Sigmoid colon (tissue), 7 donors: ENCODE data around the gene CALHM4. TPM values are rescaled to one million over a fixed set of nuclear protein-coding genes. Genes with fewer than 3 reads are reported as not detected.

Source experiments
- DNase-seq: peaks from one replicate; pipeline ENCODE4 v3.0.0-alpha.2; 2019
- H3K27ac ChIP-seq, 4 donors: fragments of 200-600 bp; sonication (generic); one replicate each; pipeline ENCODE4 v1.5.1; 2016 to 2019; ENCODE audit warnings: mild to moderate bottlenecking in 1 of 4
- H3K27me3 ChIP-seq, 3 donors: fragments of 200-600 bp; sonication (generic); one replicate each; pipeline ENCODE4 v1.5.1; 2019; ENCODE audit warnings: mild to moderate bottlenecking in 1 of 3
- H3K36me3 ChIP-seq, 4 donors: fragments of 200-600 bp; sonication (generic); one replicate each; pipeline ENCODE4 v1.5.1; 2016 to 2019
- H3K4me1 ChIP-seq, 4 donors: fragments of 200-600 bp; sonication (generic); one replicate each; pipeline ENCODE4 v1.5.1; 2017 to 2019
- H3K4me3 ChIP-seq, 4 donors: fragments of 200-600 bp; sonication (generic); one replicate each; pipeline ENCODE4 v1.5.1; 2017 to 2019; ENCODE audit warnings: mild to moderate bottlenecking in 2 of 4, moderate library complexity in 1 of 4
- H3K9me3 ChIP-seq, 4 donors: fragments of 200-600 bp in 3 of 4; sonication (generic) in 3 of 4; one replicate each; pipeline versions ENCODE4 v1.5.1 to v1.6.1; 2013 to 2019
- CTCF ChIP-seq, 4 experiments: fragments of 450-650 bp in 3 of 4; fragments of 200-600 bp in 1 of 4; IDR thresholded peaks; one replicate each; pipeline ENCODE4 v1.5.1; 2016 to 2019; ENCODE audit warnings: antibody characterized with exemption in 4 of 4, mild to moderate bottlenecking in 3 of 4, moderate library complexity in 2 of 4
- EP300 ChIP-seq, 4 donors: sonication (generic); formaldehyde crosslinking; IDR thresholded peaks; one replicate each; pipeline ENCODE4 v1.6.1; 2017; ENCODE audit warnings: antibody characterized with exemption in 4 of 4
- POLR2A ChIP-seq, 2 donors: fragments of 450-650 bp; IDR thresholded peaks; one replicate each; pipeline ENCODE4 v1.6.1; 2016; ENCODE audit warnings: antibody characterized with exemption in 2 of 2, mild to moderate bottlenecking in 2 of 2, moderate library complexity in 2 of 2
- POLR2AphosphoS5 ChIP-seq, 4 donors: sonication (generic); formaldehyde crosslinking; IDR thresholded peaks; one replicate each; pipeline ENCODE4 v1.6.1; 2017; ENCODE audit warnings: antibody characterized with exemption in 4 of 4
- WGBS, 2 donors: extraction: QIAGEN DNeasy Blood & Tissue Kit; methylation state at CpG; one replicate each; pipeline ENCODE4 v1.1.7; 2013; 5-methylcytosine and 5-hydroxymethylcytosine counted together
- intact Hi-C: fragments of 100-400 bp; cut with DNase I; formaldehyde crosslinking; loops from one replicate; pipeline ENCODE4 v1.15.1; 2023
- polyA plus RNA-seq, 3 donors: library from polyadenylated mRNA; stranded (reverse); fragments of 200-250 nt; gene quantifications; one replicate each; pipeline ENCODE4 v1.2.3, GENCODE V29; 2013
- total RNA-seq, 4 donors: library from RNA; depleted of rRNA; stranded (reverse); fragments of >200 nt; gene quantifications; one replicate each; pipeline ENCODE4 v1.1.0, GENCODE V29; 2016
- donor health status: healthy with polysubstance abuse.
- donor health status: Bipolar disorder and iron deficiency.
- donor health status: healthy.

Gene CALHM4
- total and polyA plus RNA-seq, 7 donors: not detected

DNA sequence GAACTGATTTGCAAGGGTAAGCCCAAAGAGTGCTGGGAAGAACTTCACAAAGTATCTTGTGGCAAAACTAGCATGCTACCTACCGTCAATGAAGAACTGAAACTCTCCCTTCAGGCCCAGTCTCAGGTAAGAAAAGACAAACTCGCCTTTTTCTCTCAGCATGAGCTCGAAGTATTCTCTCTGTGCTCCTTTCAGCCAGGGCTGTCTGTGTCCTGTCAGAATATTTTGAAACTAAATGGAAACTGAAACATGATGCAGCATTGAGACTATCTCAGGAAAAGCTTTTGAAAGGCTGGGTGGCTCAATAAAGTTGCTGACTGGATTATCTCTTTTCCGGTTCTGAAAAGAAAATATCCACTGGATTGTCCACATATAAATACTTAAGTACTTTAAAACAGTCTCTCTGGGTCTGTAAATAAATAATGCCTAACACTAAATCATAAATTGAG, 41.4 kb upstream of the CALHM4 start:
- DNase-seq: no peak
- Histone ChIP-seq H3K36me3 (peaks cover 0 to 4% (median 0%) of the 10 kb centered on the region in 4 donors), H3K27me3 (no peaks in the 10 kb centered on the region), H3K9me3 (no peaks in the 10 kb centered on the region), H3K4me1 (peaks cover 0 to 19% (median 7%) of the 10 kb centered on the region in 4 donors), H3K4me3 (peak overlapping the region; percentile 21 to 51 (median 42)), H3K27ac (peak overlapping the region; percentile 77 to 84 (median 82))
- intact Hi-C loops: loop anchor here (5.0 kb wide), 1 partner anchor 235 kb away; the partner anchor contains the start of gene TSPYL1
- WGBS, 2 donors: 56 to 68% methylated on average over 4 of the region's 4 CpGs
- no peak for TF ChIP-seq EP300 (IDR thresholded peaks at IDR 0.05)
- TF ChIP-seq POLR2A (IDR thresholded peaks at IDR 0.05): no peak
- TF ChIP-seq POLR2AphosphoS5 (IDR thresholded peaks at IDR 0.05): no peak
- no peak for TF ChIP-seq CTCF (IDR thresholded peaks at IDR 0.05)

GRCh38 chr6:116512734-116513133, 40.8 kb upstream of the CALHM4 start:
- no peak for TF ChIP-seq CTCF (IDR thresholded peaks at IDR 0.05)
- no peak for TF ChIP-seq EP300 (IDR thresholded peaks at IDR 0.05)
- no peak for TF ChIP-seq POLR2AphosphoS5 (IDR thresholded peaks at IDR 0.05)
- intact Hi-C loops: loop anchor here (5.0 kb wide), 1 partner anchor 235 kb away; the partner anchor contains the start of gene TSPYL1
- peak overlapping the region in 3 of 4 donors; percentile 82 to 84 (median 83) for H3K27ac ChIP-seq
- peaks cover 0 to 6% (median 0%) of the 10 kb centered on the region in 4 donors for H3K36me3 ChIP-seq
- no peaks in the 10 kb centered on the region for H3K27me3 ChIP-seq
- peaks cover 0 to 19% (median 7%) of the 10 kb centered on the region in 4 donors for H3K4me1 ChIP-seq
- no peaks in the 10 kb centered on the region for H3K9me3 ChIP-seq
- no peak for DNase-seq
- peak overlapping the region in 3 of 4 donors; percentile 40 to 51 (median 45) for H3K4me3 ChIP-seq

- H3K27ac ChIP-seq: peak overlapping the region in 3 of 4 donors; percentile 82 to 84 (median 83)
- H3K27me3 ChIP-seq: no peaks in the 10 kb centered on the region
- H3K4me3 ChIP-seq: peak overlapping the region in 1 of 4 donors; percentile 51
These were observed 40.2 kb upstream of the CALHM4 start for GRCh38 chr6:116513224-116513875.

GRCh38 chr6:116514111-116514510, 39.4 kb upstream of the CALHM4 start:
- WGBS, 2 donors: 71 to 88% methylated on average over 4 of the region's 4 CpGs
- no peak overlapping the region for H3K4me3 ChIP-seq
- intact Hi-C loops: loop anchor here (5.0 kb wide), 1 partner anchor 237 kb away; the partner anchor contains the start of gene TSPYL1
- TF ChIP-seq POLR2AphosphoS5 (IDR thresholded peaks at IDR 0.05) (no peak), EP300 (IDR thresholded peaks at IDR 0.05) (no peak), POLR2A (IDR thresholded peaks at IDR 0.05) (no peak), CTCF (IDR thresholded peaks at IDR 0.05) (no peak)
- no peaks in the 10 kb centered on the region for H3K27me3 ChIP-seq
- no peak for DNase-seq
- H3K9me3 ChIP-seq: no peaks in the 10 kb centered on the region
- H3K27ac ChIP-seq: no peak overlapping the region
- H3K36me3 ChIP-seq: peaks cover 0 to 6% (median 0%) of the 10 kb centered on the region in 4 donors
- peaks cover 0 to 19% (median 7%) of the 10 kb centered on the region in 4 donors for H3K4me1 ChIP-seq

More at GRCh38 chr6:116513224-116513875, 40.2 kb upstream of the CALHM4 start:
- Histone ChIP-seq H3K9me3 (no peaks in the 10 kb centered on the region), H3K36me3 (peaks cover 0 to 6% (median 0%) of the 10 kb centered on the region in 4 donors), H3K4me1 (peaks cover 0 to 19% (median 7%) of the 10 kb centered on the region in 4 donors)
- TF ChIP-seq POLR2A (IDR thresholded peaks at IDR 0.05) (no peak), POLR2AphosphoS5 (IDR thresholded peaks at IDR 0.05) (no peak), EP300 (IDR thresholded peaks at IDR 0.05) (no peak)
- intact Hi-C loops: loop anchor here (5.0 kb wide), 1 partner anchor 236 kb away; the partner anchor contains the start of gene TSPYL1
- WGBS, 2 donors: 79 to 86% methylated on average over 2 of the region's 2 CpGs
- DNase-seq: no peak

DNA sequence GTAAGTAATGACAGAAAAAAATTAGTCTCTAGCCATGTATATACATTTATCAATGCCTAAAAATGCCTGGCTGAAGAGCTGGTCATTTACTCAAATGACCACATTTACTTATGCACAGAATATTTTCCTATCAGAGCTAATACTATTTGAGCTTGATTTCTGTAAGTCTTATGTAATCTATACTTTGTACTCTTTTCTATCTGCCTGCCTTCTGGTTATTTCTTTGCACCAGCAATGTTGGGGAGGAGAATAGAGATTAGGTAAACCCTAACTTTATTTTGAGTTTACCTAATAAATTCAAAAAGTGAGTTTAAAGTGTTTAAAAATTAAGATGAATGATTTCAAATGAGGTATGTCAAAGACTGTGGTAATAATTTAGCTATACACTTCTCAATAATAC, 38.4 kb upstream of the CALHM4 start:
- H3K9me3 ChIP-seq: no peaks in the 10 kb centered on the region
- no peaks in the 10 kb centered on the region for H3K27me3 ChIP-seq
- H3K36me3 ChIP-seq: peaks cover 0 to 6% (median 0%) of the 10 kb centered on the region in 4 donors
- peaks cover 0 to 19% (median 7%) of the 10 kb centered on the region in 4 donors for H3K4me1 ChIP-seq
- H3K27ac ChIP-seq: no peak overlapping the region
- H3K4me3 ChIP-seq: no peak overlapping the region
- no peak for TF ChIP-seq POLR2AphosphoS5 (IDR thresholded peaks at IDR 0.05)
- no peak for TF ChIP-seq CTCF (IDR thresholded peaks at IDR 0.05)
- no peak for TF ChIP-seq POLR2A (IDR thresholded peaks at IDR 0.05)
- TF ChIP-seq EP300 (IDR thresholded peaks at IDR 0.05): no peak
- intact Hi-C loops: no loop called here
- no peak for DNase-seq
